HCEC 1CT (cell line): ENCODE results near the gene RAB34.

ENCODE experiments used
- DNase-seq: peaks from one replicate; pipeline ENCODE4 v3.0.0-alpha.2; 2017

The RAB34 gene

DNA sequence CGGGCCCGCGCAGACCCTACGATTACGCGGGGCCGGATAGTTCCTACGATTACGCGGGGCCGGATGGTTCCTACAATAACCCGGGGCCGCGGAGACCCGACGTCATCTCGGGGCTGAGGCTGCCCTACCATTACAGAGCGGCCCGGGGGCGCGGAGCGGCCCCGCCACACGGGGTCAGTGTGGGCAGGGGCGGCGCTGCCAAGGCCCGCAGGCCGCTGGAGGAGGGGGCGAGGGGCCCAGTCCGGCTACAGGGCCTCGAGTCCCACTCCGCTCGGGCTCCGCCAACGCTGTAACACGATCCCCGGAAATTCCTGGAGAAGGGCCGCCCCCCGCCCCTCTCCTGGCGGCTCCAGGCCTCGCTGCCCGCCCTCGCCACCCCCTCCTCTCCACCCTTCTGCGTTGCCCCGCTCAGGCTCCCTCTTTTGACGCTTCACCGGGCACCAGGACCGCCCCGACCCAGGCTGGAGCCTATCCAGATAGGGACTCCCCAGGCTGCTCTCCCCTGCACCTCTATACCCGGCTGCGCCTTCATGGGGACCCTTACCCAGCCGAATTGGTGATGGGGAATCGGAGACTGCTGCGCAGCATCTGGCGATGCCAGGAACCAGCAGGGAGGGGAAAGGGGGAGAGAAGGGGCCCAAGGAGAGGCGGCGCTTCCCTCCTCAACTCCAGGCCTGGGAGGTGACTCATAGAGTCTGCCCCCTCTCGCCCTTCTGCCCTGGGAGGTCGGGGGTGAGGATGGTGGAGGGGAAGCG lies at the start of gene RAB34:
TSS of gene RAB34 (minus strand) at position 291 of the 755 bp plus-strand sequence. CDS start 602 bp downstream, outside the sequence.
- DNase-seq: peak; percentile 83

DNA sequence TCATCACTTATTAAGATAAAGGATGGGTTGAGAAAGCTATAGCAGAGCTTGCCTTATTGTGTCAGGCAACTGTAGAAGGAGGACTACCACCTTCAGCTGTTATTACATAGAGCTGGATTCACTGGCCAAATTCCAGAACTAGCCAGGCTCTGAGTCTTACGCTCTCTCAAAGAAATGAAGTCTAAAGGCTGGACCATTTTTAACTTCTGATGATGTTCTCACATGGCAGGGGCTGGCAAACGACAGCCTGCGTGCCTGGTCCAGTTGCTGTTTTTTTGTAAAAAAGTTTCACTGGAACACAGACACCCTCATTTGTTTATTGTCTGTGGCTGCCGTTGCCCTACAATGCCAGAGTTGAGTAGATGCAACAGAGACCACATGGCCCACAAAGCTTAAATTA lies 47.4 kb upstream of the RAB34 start:
- no peak for DNase-seq

- DNase-seq: peak; percentile 66
Observed at GRCh38 chr17:28763804-28764266, 46.2 kb upstream of the RAB34 start.

GRCh38 chr17:28763137-28763799 lies 45.6 kb upstream of the RAB34 start:
- DNase-seq: no peak

- peak; percentile 62 for DNase-seq
Observed at GRCh38 chr17:28760601-28761562, 43.2 kb upstream of the RAB34 start.

- DNase-seq: no peak
Observed at GRCh38 chr17:28759256-28759865, 41.7 kb upstream of the RAB34 start.

- no peak for DNase-seq
Observed at GRCh38 chr17:28758411-28759121, 40.9 kb upstream of the RAB34 start.

GRCh38 chr17:28756049-28756804 lies 38.6 kb upstream of the RAB34 start:
- no peak for DNase-seq

DNA sequence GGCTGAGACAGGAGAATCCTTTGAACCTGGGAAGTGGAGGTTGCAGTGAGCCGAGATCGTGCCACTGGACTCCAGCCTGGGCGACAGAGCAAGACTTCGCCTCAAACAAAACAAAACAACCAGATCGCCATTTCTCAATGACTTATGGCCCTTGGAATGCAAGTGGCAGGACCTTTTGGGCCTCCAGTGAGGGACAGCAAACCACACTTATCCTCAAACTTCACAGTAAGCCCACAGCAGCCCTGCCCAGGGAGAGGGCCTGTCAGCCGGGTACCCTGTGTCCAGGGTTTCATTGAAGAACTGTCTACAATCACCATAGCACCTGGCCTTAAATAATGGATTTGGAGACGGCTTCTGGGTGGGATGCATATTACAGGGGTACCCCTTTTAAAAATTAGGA lies 37.8 kb upstream of the RAB34 start:
- peak; percentile 28 for DNase-seq

DNA sequence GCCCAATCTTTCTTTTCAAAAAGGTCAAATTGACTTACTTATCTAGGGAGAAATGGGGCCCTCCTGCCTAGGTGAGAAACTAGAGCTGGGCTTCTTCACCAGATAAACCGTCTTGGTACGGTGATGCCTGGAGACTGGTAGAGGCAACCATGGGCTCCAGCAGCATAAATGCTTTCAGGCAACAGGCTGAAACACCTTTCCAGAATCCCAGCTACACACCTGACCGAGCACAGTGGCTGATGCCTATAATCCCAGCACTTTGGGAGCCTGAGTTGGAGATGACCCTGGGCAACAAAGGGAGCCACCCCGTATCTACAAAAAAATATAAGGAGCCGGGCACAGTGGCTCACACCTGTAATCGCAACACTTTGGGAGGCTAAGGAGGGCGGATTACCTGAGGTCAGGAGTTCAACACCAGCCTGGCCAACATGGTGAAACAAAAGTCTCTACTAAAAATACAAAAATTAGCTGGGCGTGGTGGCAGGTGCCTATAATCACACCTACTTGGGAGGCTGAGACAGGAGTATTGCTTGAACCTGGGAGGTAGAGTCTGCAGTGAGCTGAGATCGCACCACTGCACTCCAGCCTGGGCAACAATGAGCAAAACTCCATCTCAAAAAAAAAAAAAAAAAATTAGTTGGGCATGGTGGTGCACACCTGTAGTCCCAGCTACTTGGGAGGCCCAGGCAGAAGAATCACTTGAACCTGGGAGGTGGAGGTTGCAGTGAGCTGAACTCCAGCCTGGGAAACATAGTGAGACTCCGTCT lies 34.1 kb upstream of the RAB34 start:
- DNase-seq: no peak

DNA sequence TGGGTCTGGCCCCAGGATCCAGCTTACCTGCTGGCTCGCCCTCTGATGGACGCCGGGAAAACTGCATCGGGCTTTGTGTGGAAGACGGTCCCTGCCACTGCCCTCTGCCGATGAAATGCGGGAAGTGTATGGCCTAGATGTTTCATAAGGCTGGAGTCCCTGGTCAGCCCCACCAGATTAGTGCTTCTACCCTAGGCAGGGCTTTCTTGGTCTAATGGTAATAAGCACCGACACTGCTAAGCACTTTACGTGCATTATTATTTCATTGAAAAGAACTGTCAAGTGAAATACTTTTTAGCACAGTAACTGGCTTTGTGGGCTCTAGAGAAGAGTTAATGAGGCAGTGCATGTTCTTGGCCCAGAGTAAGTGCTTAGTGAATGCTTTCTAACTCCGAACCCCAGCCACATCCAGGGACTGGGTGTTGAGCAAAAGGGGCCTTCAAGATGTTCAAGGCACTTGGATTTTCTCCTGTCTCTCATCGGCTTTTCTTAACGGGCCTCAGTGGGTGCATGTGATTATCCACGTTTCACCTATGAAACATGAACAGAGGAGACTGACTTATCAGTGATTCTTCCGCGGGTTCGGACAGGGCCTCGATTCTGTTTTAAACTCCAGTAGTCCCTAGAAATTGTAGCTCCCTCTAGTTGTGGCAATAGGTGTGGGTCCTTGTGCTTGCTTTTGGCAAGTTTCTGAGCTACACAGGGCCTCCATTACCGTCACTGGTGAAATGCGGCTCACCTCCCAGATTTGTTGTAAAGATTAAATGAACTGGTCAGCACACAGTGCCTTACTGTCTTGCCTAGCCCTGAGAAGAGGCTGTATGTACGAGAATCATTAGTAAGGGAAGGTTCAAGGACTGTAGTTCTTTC lies 32.7 kb upstream of the RAB34 start:
- DNase-seq: peak; percentile 85

- no peak for DNase-seq
Observed at GRCh38 chr17:28749516-28750177, 32.0 kb upstream of the RAB34 start.

- no peak for DNase-seq
Observed at GRCh38 chr17:28748852-28749515, 31.3 kb upstream of the RAB34 start.

- DNase-seq: no peak
Observed at GRCh38 chr17:28747801-28748750, 30.4 kb upstream of the RAB34 start.

DNA sequence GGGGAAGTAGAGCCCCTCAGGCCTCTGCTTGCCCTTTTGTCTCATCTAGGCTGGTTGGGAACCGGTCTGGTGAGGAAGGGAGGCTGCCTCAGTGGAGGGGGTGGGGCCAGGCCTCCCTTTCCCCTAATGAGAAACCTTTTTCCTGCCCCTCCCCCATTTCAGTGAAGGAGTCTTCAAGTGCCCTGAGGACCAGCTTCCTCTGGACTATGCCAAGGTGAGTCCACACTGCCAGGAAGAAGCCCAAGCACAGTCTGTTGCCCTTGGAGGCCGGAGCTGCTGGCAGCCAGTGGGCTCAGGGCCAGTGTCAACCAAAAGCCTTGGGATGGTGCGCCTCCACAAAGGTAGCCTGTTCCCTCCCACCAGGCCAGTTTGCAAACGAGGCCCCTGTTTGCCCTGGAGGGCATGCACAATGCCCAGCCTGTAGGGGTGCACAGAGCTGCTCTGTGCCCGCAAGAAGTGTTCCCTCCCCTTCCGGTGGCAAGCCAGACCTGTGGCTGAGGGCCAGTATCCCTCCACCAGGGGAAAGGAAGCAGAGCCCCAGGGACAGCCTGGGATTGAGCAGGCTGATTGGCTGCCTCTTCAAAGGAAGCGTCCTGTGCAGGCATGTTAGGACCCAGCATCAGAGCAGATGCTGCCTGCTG lies 29.5 kb upstream of the RAB34 start:
- DNase-seq: no peak

DNA sequence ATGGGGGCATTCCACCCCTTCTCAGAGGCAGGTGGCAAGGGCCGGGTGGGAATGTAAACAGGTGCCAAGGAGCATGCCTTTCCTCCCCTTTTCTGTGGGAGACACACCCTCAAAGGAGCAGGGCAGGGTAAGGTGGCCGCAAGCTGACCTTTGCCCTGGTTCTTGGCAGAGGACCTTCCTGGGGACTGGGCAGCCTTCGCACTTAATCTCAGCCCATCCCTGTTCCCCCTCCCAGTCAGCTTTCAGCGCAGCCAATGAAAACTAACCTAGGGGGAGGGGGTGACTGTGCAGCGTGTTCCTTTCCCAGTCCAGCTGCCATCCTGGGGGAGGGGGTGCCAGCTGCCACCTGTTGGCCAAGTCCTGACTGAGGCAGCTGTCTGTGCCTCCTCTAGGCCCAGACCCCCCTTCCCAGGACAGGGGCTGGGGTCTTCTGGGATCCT lies 29.0 kb upstream of the RAB34 start:
- DNase-seq: no peak
